CD4-positive, alpha-beta T cell treated with Interleukin-15 for 4 hours (primary cell): Measurements from ENCODE around the gene DCLRE1B.

Source experiments
- DNase-seq: peaks from one replicate; pipeline ENCODE4 v3.0.0-alpha.2; 2020; ENCODE audit warnings: low spot score

The DCLRE1B gene

GRCh38 chr1:113928187-113928930 lies 23.2 kb downstream of the DCLRE1B start:
- no peak for DNase-seq

- DNase-seq = peak; percentile 92
Observed at GRCh38 chr1:113928941-113929749, 24.0 kb downstream of the DCLRE1B start, which contains the start of gene HIPK1. TSS of gene HIPK1 (plus strand) at chr1:113929324.

GRCh38 chr1:113929750-113930498 lies 24.8 kb downstream of the DCLRE1B start:
- peak; percentile 70 for DNase-seq

GRCh38 chr1:113930499-113931161 lies 25.5 kb downstream of the DCLRE1B start:
- DNase-seq = peak; percentile 92

GRCh38 chr1:113931451-113931851 lies 26.3 kb downstream of the DCLRE1B start:
- peak; percentile 64 for DNase-seq

GRCh38 chr1:113934006-113934405 lies 28.9 kb downstream of the DCLRE1B start:
- DNase-seq = no peak

GRCh38 chr1:113934511-113935055 lies 29.5 kb downstream of the DCLRE1B start:
- DNase-seq = no peak

GRCh38 chr1:113935176-113935575 lies 30.1 kb downstream of the DCLRE1B start:
- no peak for DNase-seq

- DNase-seq = no peak
Observed at GRCh38 chr1:113935970-113936369, 30.8 kb downstream of the DCLRE1B start.

- DNase-seq = no peak
Observed at GRCh38 chr1:113937146-113937545, 32.0 kb downstream of the DCLRE1B start.

- DNase-seq = no peak
Observed at GRCh38 chr1:113938192-113938591, 33.1 kb downstream of the DCLRE1B start.

- peak; percentile 33 for DNase-seq
Observed at GRCh38 chr1:113940365-113941244, 35.5 kb downstream of the DCLRE1B start.

GRCh38 chr1:113941245-113941559 lies 36.1 kb downstream of the DCLRE1B start:
- DNase-seq = no peak

- DNase-seq = no peak
Observed at GRCh38 chr1:113942527-113942926, 37.4 kb downstream of the DCLRE1B start.

- DNase-seq = no peak
Observed at GRCh38 chr1:113943028-113943811, 38.1 kb downstream of the DCLRE1B start.

GRCh38 chr1:113945329-113945728 lies 40.2 kb downstream of the DCLRE1B start:
- no peak for DNase-seq

GRCh38 chr1:113946112-113946511 lies 41.0 kb downstream of the DCLRE1B start:
- DNase-seq = no peak

- no peak for DNase-seq
Observed at GRCh38 chr1:113946678-113947387, 41.7 kb downstream of the DCLRE1B start.

- DNase-seq = no peak
Observed at GRCh38 chr1:113947388-113948107, 42.4 kb downstream of the DCLRE1B start.
